Esophagus muscularis mucosa (tissue), 4 donors: Measurements from ENCODE around the gene ERMARD. TPM values are rescaled to one million over a fixed set of nuclear protein-coding genes. Genes with fewer than 3 reads are reported as not detected.

Experiments used
- total RNA-seq, 4 donors: library from RNA; depleted of rRNA; stranded (reverse); fragments of >200 nt; gene quantifications; one replicate each; pipeline versions ENCODE4 v1.1.0 to v1.2.1, GENCODE V29; 2016

Gene ERMARD
- total RNA-seq, 4 donors from 2014 or later, result 9.6 to 13.3 (median 12.4) TPM

Other genes with a start within 250 kb of the ERMARD start
- 10 to 100 TPM in 3 of 4 donors, 1 to 10 TPM in 1; 9.3 to 18.4 (median 14.4) TPM for gene WDR27, start 49.6 kb upstream of the ERMARD start, total RNA-seq
- 10 to 100 TPM; 25.3 to 35.6 (median 31.2) TPM for gene C6orf120, start 49.5 kb upstream of the ERMARD start, total RNA-seq
- gene PHF10, start 27.1 kb upstream of the ERMARD start, total RNA-seq, result 10 to 100 TPM; 64.6 to 96.5 (median 78.0) TPM
- 1 to 10 TPM in 3 of 4 donors, under 1 TPM in 1; 0.57 to 3.3 (median 1.5) TPM for gene DYNLT2, start 50 bp upstream of the ERMARD start, total RNA-seq